ENCODE data around the gene FTCD.
"Not testable (repeated sequence)": the region's sequence is repeated elsewhere in the genome, so short reads cannot be mapped to it uniquely, and the experiment has no call there.

The FTCD gene

GRCh38 chr21:46172863-46173528 is 17.6 kb upstream of the FTCD start:
- no peak overlapping the region for H3K27ac ChIP-seq
- DNase-seq (ENCODE audit: low spot score) = peak; percentile 46
- no peak overlapping the region for H3K4me3 ChIP-seq
- TF ChIP-seq, protein P1, sequence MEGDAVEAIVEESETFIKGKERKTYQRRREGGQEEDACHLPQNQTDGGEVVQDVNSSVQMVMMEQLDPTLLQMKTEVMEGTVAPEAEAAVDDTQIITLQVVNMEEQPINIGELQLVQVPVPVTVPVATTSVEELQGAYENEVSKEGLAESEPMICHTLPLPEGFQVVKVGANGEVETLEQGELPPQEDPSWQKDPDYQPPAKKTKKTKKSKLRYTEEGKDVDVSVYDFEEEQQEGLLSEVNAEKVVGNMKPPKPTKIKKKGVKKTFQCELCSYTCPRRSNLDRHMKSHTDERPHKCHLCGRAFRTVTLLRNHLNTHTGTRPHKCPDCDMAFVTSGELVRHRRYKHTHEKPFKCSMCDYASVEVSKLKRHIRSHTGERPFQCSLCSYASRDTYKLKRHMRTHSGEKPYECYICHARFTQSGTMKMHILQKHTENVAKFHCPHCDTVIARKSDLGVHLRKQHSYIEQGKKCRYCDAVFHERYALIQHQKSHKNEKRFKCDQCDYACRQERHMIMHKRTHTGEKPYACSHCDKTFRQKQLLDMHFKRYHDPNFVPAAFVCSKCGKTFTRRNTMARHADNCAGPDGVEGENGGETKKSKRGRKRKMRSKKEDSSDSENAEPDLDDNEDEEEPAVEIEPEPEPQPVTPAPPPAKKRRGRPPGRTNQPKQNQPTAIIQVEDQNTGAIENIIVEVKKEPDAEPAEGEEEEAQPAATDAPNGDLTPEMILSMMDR (IDR thresholded peaks at IDR 0.05) = no peak

DNA sequence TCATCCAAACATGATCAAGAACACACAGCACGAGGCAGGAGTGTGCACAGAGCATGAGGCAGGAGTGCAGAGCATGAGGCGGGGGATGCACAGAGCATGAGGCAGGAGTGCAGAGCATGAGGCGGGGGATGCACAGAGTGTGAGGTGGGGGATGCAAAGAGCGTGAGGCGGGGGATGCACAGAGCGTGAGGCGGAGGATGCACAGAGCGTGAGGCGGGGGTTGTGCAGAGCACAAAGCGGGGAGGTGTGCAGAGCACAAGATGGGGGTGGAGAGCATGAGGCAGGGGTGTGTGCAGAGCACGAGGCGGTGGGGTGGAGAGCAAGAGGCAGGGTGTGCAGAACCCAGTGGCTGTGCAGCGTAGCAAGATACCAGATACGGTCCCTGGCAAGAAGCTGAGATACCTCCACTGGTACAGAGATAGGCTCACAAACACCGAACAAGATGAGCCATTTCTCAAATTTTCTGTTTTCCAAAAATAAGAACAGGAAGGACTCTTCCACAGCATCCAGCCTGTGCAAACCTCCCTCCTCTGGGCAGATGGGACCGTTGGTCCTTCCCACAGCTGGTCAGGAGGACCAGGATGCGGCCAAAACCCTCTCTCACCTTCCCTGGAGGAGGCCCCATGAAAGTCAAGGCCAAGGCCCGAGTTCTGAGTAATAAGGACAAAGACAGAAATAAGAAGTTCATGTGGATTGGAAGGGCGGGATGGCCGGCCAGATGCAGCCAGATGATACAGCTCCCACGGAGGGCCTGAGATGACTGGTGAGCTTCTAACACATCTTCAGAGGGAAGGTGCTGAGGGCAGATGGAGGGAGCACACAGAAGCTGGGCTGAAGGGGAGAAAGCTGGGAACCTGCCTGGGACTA is 16.9 kb upstream of the FTCD start:
- Histone ChIP-seq H3K27ac (no peak overlapping the region), H3K4me3 (no peak overlapping the region)
- peak; percentile 52 for DNase-seq (ENCODE audit: low spot score)
- TF ChIP-seq, protein P1 (IDR thresholded peaks at IDR 0.05) = no peak

DNA sequence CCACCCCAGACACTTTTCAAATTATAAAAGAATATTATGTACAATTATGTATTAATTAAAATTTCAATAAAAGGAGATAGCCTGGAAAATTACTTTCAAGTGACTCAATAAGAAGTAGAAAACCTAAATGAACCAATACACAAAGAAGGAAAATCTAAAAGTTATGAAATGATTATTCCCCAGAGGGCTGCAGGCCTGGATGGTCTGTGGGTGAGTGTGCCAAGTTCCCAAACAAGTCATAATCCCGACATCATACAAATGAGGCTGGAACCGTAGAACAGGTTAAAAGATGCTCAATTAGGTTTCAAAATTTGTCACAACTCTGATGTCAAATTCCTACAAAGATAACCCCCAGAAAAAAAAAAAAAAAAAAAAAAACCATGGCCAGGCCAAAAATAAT is 16.2 kb upstream of the FTCD start:
- TF ChIP-seq, protein P1 (IDR thresholded peaks at IDR 0.05) = no peak
- DNase-seq (ENCODE audit: low spot score) = no peak
- Histone ChIP-seq H3K27ac (no peak overlapping the region), H3K4me3 (no peak overlapping the region)

DNA sequence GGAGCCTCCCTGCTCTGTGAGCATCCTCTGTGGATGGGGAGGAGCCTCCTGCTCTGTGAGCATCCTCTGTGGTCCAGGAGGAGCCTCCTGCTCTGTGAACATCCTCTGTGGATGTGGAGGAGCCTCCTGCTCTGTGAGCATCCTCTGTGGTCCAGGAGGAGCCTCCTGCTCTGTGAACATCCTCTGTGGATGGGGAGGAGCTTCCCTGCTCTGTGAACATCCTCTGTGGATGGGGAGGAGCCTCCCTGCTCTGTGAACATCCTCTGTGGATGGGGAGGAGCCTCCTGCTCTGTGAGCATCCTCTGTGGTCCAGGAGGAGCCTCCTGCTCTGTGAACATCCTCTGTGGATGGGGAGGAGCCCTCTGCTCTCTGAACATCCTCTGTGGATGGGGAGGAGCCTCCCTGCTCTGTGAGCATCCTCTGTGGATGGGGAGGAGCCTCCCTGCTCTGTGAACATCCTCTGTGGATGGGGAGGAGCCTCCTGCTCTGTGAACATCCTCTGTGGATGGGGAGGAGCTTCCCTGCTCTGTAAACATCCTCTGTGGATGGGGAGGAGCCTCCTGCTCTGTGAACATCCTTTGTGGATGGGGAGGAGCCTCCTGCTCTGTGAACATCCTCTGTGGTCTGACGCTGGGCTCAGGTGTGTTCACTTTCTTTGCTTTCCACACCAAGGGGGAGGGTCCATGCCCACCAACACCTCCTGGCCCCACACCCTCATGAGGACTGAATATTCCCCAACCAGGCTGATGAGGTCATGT is 15.2 kb upstream of the FTCD start:
- H3K4me3 ChIP-seq; H3K27ac ChIP-seq; DNase-seq (ENCODE audit: low spot score): not testable (repeated sequence)

GRCh38 chr21:46168659-46169386 is 13.4 kb upstream of the FTCD start:
- DNase-seq (ENCODE audit: low spot score) = peak; percentile 58
- Histone ChIP-seq H3K27ac (no peak overlapping the region), H3K4me3 (no peak overlapping the region)
- TF ChIP-seq, protein P1 (IDR thresholded peaks at IDR 0.05) = no peak

DNA sequence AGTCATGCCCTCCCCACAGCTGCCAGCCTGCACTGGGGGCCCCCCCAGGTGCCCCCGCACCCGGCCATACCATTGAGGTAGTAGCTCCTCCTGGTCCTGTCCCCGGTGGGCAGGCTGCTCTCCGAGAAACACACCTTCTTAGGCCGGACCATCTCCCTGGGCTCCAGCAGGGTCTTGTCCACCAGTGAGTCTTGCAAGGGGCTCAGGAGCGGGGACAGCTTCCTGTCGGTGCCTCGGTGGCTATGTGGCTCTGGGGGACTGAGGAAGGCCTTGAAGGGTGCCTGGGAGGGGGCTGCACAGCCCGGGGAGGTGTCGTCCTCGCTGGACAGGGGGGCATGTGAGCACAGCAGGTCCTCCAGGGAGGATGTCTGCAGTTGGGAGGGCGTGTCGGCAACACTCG is 12.9 kb upstream of the FTCD start:
- TF ChIP-seq, protein P1 (IDR thresholded peaks at IDR 0.05) = no peak
- peak; percentile 66 for DNase-seq (ENCODE audit: low spot score)
- H3K27ac ChIP-seq = no peak overlapping the region
- no peak overlapping the region for H3K4me3 ChIP-seq

GRCh38 chr21:46165098-46165497 is 9.7 kb upstream of the FTCD start:
- Histone ChIP-seq H3K4me3 (no peak overlapping the region), H3K27ac (no peak overlapping the region)
- TF ChIP-seq, protein P1 (IDR thresholded peaks at IDR 0.05) = no peak
- no peak for DNase-seq (ENCODE audit: low spot score)

Data from coronary artery (tissue), 2 donors.